HepG2 (cell line): ENCODE data around the gene CPPED1. TPM values are rescaled to one million over a fixed set of nuclear protein-coding genes. Genes with fewer than 3 reads are reported as not detected.

Source experiments
- FOXA3 ChIP-seq: IDR thresholded peaks from 2 replicates; pipeline ENCODE4 v1.6.1; 2016; ENCODE audit warnings: missing genetic modification reagents, missing compliant biosample characterization
- FOXK1 ChIP-seq: sonication (generic); formaldehyde crosslinking; IDR thresholded peaks from 2 replicates; pipeline ENCODE4 v1.4.0; 2020; ENCODE audit warnings: low read depth, missing genetic modification reagents, borderline replicate concordance
- HMG20A ChIP-seq: IDR thresholded peaks from 2 replicates; pipeline ENCODE4 v1.6.1; 2016; ENCODE audit warnings: borderline replicate concordance
- JUN ChIP-seq: sonication (generic); formaldehyde crosslinking; IDR thresholded peaks from 2 replicates; pipeline ENCODE4 v1.4.0; 2020; ENCODE audit warnings: mild to moderate bottlenecking, missing genetic modification reagents
- KDM4B ChIP-seq: sonication (generic); formaldehyde crosslinking; IDR thresholded peaks from 2 replicates; pipeline ENCODE4 v1.4.0; 2020; ENCODE audit warnings: missing genetic modification reagents
- NFIB ChIP-seq: sonication (generic); formaldehyde crosslinking; IDR thresholded peaks from 2 replicates; pipeline ENCODE4 v1.9.0; 2021; ENCODE audit warnings: missing genetic modification reagents, mild to moderate bottlenecking, borderline replicate concordance
- NR2F2 ChIP-seq: IDR thresholded peaks from 2 replicates; pipeline ENCODE4 v1.6.1; 2012; ENCODE audit warnings: low read depth, inconsistent platforms, borderline replicate concordance
- PAX8 ChIP-seq: sonication (generic); formaldehyde crosslinking; IDR thresholded peaks from 2 replicates; pipeline ENCODE4 v1.8.0; 2022; ENCODE audit warnings: mild to moderate bottlenecking, missing genetic modification reagents, borderline replicate concordance
- PHF8 ChIP-seq: sonication (generic); formaldehyde crosslinking; IDR thresholded peaks from 2 replicates; pipeline ENCODE4 v1.5.0; 2020; ENCODE audit warnings: missing genetic modification reagents
- PPARG ChIP-seq: conservative IDR thresholded peaks from 2 replicates; pipeline ENCODE4 v1.6.1; 2016; ENCODE audit warnings: missing biosample characterization, missing genetic modification reagents
- SP4 ChIP-seq: sonication (generic); formaldehyde crosslinking; IDR thresholded peaks from 2 replicates; pipeline ENCODE4 v1.8.1; 2023; ENCODE audit warnings: mild to moderate bottlenecking, missing genetic modification reagents
- SRSF4 ChIP-seq: fragments of 200-400 bp; formaldehyde crosslinking; IDR thresholded peaks from one replicate; pipeline ENCODE4 v1.6.1; 2018; ENCODE audit warnings: mild to moderate bottlenecking, low read depth, low read length, moderate library complexity; ENCODE audit not compliant: poor library complexity, severe bottlenecking
- SSRP1 ChIP-seq: IDR thresholded peaks from 2 replicates; pipeline ENCODE4 v1.6.1; 2016; ENCODE audit warnings: control low read depth
- TRIM24 ChIP-seq: sonication (generic); formaldehyde crosslinking; IDR thresholded peaks from 2 replicates; pipeline ENCODE4 v1.8.0; 2022; ENCODE audit warnings: mild to moderate bottlenecking, missing genetic modification reagents
- ZFP62 ChIP-seq: sonication (generic); formaldehyde crosslinking; IDR thresholded peaks from 2 replicates; pipeline ENCODE4 v1.4.0; 2020; ENCODE audit warnings: missing genetic modification reagents
- ZNF12 ChIP-seq: sonication (generic); formaldehyde crosslinking; IDR thresholded peaks from 2 replicates; pipeline ENCODE4 v1.5.0; 2020; ENCODE audit warnings: missing genetic modification reagents
- ZNF138 ChIP-seq: sonication (generic); formaldehyde crosslinking; IDR thresholded peaks from 2 replicates; pipeline ENCODE4 v1.5.0; 2020; ENCODE audit warnings: mild to moderate bottlenecking, low read depth, missing genetic modification reagents
- ZNF264 ChIP-seq: sonication (generic); formaldehyde crosslinking; IDR thresholded peaks from 2 replicates; pipeline ENCODE4 v1.4.0; 2020; ENCODE audit warnings: missing genetic modification reagents
- ZSCAN20 ChIP-seq: sonication (generic); formaldehyde crosslinking; IDR thresholded peaks from 2 replicates; pipeline ENCODE4 v1.4.0; 2020; ENCODE audit warnings: missing genetic modification reagents, mild to moderate bottlenecking, borderline replicate concordance
- polyA plus RNA-seq, 8 experiments: library from polyadenylated mRNA; depleted of rRNA in 3 of 8; stranded (reverse) in 7 of 8; unstranded in 1 of 8; fragments of >200 nt; fragmentation: Illumina TruSeq in 4 of 8; extraction: Trizol in 4 of 8; gene quantifications; 2 replicates each; pipeline versions ENCODE4 v1.2.1 to v1.2.3, GENCODE V29; 2011 to 2016; ENCODE audit warnings: low read depth in 4 of 8, missing spikeins in 1 of 8, mixed read lengths in 1 of 8; ENCODE audit not compliant: insufficient read depth in 1 of 8
- total RNA-seq, 5 experiments: library from RNA; depleted of rRNA; stranded (reverse); fragments of >200 nt; fragmentation: Illumina TruSeq; extraction: Trizol; gene quantifications; 2 replicates each; pipeline ENCODE4 v1.2.3, GENCODE V29; 2016; ENCODE audit warnings: low read depth in 1 of 5
- TF ChIP-seq, protein P1 (sequence below): sonication (generic); formaldehyde crosslinking; IDR thresholded peaks from 2 replicates; pipeline ENCODE4 v1.4.0; 2020; ENCODE audit warnings: missing genetic modification reagents, low read depth, mild to moderate bottlenecking, borderline replicate concordance
- TF ChIP-seq, protein P2 (sequence below): sonication (generic); formaldehyde crosslinking; IDR thresholded peaks from 2 replicates; pipeline ENCODE4 v1.4.0; 2020; ENCODE audit warnings: missing genetic modification reagents
- TF ChIP-seq, protein P3 (sequence below): sonication (generic); formaldehyde crosslinking; IDR thresholded peaks from 2 replicates; pipeline ENCODE4 v1.4.0; 2020; ENCODE audit warnings: mild to moderate bottlenecking, missing genetic modification reagents
- TF ChIP-seq, protein P4 (sequence below): sonication (generic); formaldehyde crosslinking; IDR thresholded peaks from 2 replicates; pipeline ENCODE4 v1.9.0; 2021; ENCODE audit warnings: missing genetic modification reagents, borderline replicate concordance

Gene CPPED1
- total and polyA plus RNA-seq, 2 of the 13 experiments (the other 11 are each of a cell fraction or from before 2014, with no cell fraction given) = 66.6 to 71.3 TPM

DNA sequence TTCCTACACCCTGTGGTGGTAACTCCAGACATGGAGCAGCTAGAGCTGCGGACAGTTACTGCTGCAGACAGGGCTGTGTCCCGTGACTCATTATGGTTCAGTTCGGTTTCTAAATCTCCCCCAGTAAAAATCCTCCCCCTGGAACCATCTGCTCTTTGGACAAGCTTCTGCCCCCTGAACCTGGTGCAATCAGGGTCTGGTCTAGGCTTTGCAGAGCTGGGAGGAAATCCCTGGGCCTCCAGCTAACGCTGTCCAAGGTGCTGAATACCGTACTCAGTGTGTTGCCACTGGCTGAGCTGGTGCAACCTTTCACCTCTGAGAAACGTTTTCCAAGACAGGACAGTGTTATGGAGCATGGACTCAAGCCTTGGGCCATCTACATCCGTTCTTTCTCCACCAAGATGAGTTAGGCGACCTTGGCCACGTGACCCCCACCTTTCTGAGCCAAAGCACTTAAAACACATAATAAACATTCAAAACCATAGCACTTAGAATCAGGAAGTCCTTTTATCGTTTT is 142.0 kb downstream of the CPPED1 start (continued):
- TF ChIP-seq, protein P1, sequence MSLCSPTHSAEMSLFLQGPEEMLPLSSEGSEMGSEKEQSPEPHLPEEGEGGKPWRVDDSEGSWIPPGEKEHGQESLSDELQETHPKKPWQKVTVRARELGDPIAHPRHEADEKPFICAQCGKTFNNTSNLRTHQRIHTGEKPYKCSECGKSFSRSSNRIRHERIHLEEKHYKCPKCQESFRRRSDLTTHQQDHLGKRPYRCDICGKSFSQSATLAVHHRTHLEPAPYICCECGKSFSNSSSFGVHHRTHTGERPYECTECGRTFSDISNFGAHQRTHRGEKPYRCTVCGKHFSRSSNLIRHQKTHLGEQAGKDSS (CRISPR knock-in tag) = peak; percentile 77; the same call in 1 of the 2 replicates
- TF ChIP-seq JUN (CRISPR knock-in tag) = no peak; the same call in 1 of the 2 replicates
- TF ChIP-seq, protein P2, sequence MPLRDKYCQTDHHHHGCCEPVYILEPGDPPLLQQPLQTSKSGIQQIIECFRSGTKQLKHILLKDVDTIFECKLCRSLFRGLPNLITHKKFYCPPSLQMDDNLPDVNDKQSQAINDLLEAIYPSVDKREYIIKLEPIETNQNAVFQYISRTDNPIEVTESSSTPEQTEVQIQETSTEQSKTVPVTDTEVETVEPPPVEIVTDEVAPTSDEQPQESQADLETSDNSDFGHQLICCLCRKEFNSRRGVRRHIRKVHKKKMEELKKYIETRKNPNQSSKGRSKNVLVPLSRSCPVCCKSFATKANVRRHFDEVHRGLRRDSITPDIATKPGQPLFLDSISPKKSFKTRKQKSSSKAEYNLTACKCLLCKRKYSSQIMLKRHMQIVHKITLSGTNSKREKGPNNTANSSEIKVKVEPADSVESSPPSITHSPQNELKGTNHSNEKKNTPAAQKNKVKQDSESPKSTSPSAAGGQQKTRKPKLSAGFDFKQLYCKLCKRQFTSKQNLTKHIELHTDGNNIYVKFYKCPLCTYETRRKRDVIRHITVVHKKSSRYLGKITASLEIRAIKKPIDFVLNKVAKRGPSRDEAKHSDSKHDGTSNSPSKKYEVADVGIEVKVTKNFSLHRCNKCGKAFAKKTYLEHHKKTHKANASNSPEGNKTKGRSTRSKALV (CRISPR knock-in tag) = peak; percentile 62; the same call in 1 of the 2 replicates
- TF ChIP-seq SP4 (CRISPR knock-in tag) = peak; percentile 67
- TF ChIP-seq PAX8 (CRISPR knock-in tag) = peak; percentile 39; the same call in 1 of the 2 replicates
- TF ChIP-seq ZNF12 = peak; percentile 83; the same call in 1 of the 2 replicates
- TF ChIP-seq FOXA3 = peak; percentile 62; the same call in 1 of the 2 replicates
- no peak for TF ChIP-seq NFIB (CRISPR knock-in tag)
- no peak for TF ChIP-seq SRSF4
- TF ChIP-seq FOXK1 (CRISPR knock-in tag) = peak; percentile 70; the same call in 1 of the 2 replicates
- peak; percentile 57; the same call in 1 of the 2 replicates for TF ChIP-seq ZNF138
- peak; percentile 89; the same call in 1 of the 2 replicates for TF ChIP-seq KDM4B (CRISPR knock-in tag)
- no peak for TF ChIP-seq SSRP1 (CRISPR knock-in tag)
- 0 out of 2 replicates have a peak, but pooled peaks have one; percentile 49 for TF ChIP-seq HMG20A (CRISPR knock-in tag)
- TF ChIP-seq ZSCAN20 = peak; percentile 47
- TF ChIP-seq, protein P3, sequence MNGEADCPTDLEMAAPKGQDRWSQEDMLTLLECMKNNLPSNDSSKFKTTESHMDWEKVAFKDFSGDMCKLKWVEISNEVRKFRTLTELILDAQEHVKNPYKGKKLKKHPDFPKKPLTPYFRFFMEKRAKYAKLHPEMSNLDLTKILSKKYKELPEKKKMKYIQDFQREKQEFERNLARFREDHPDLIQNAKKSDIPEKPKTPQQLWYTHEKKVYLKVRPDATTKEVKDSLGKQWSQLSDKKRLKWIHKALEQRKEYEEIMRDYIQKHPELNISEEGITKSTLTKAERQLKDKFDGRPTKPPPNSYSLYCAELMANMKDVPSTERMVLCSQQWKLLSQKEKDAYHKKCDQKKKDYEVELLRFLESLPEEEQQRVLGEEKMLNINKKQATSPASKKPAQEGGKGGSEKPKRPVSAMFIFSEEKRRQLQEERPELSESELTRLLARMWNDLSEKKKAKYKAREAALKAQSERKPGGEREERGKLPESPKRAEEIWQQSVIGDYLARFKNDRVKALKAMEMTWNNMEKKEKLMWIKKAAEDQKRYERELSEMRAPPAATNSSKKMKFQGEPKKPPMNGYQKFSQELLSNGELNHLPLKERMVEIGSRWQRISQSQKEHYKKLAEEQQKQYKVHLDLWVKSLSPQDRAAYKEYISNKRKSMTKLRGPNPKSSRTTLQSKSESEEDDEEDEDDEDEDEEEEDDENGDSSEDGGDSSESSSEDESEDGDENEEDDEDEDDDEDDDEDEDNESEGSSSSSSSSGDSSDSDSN = no peak
- peak; percentile 92 for TF ChIP-seq PPARG
- TF ChIP-seq NR2F2 = 0 out of 2 replicates have a peak, but pooled peaks have one; percentile 32
- TF ChIP-seq TRIM24 (CRISPR knock-in tag) = no peak
- TF ChIP-seq, protein P4, sequence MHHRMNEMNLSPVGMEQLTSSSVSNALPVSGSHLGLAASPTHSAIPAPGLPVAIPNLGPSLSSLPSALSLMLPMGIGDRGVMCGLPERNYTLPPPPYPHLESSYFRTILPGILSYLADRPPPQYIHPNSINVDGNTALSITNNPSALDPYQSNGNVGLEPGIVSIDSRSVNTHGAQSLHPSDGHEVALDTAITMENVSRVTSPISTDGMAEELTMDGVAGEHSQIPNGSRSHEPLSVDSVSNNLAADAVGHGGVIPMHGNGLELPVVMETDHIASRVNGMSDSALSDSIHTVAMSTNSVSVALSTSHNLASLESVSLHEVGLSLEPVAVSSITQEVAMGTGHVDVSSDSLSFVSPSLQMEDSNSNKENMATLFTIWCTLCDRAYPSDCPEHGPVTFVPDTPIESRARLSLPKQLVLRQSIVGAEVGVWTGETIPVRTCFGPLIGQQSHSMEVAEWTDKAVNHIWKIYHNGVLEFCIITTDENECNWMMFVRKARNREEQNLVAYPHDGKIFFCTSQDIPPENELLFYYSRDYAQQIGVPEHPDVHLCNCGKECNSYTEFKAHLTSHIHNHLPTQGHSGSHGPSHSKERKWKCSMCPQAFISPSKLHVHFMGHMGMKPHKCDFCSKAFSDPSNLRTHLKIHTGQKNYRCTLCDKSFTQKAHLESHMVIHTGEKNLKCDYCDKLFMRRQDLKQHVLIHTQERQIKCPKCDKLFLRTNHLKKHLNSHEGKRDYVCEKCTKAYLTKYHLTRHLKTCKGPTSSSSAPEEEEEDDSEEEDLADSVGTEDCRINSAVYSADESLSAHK (CRISPR knock-in tag) = peak; percentile 95
- TF ChIP-seq ZFP62 (CRISPR knock-in tag) = no peak
- peak; percentile 49 for TF ChIP-seq PHF8 (CRISPR knock-in tag)
- peak; percentile 84; the same call in 1 of the 2 replicates for TF ChIP-seq ZNF264 (CRISPR knock-in tag)
